ENCODE data around the gene KCNJ9.

Gene KCNJ9

DNA sequence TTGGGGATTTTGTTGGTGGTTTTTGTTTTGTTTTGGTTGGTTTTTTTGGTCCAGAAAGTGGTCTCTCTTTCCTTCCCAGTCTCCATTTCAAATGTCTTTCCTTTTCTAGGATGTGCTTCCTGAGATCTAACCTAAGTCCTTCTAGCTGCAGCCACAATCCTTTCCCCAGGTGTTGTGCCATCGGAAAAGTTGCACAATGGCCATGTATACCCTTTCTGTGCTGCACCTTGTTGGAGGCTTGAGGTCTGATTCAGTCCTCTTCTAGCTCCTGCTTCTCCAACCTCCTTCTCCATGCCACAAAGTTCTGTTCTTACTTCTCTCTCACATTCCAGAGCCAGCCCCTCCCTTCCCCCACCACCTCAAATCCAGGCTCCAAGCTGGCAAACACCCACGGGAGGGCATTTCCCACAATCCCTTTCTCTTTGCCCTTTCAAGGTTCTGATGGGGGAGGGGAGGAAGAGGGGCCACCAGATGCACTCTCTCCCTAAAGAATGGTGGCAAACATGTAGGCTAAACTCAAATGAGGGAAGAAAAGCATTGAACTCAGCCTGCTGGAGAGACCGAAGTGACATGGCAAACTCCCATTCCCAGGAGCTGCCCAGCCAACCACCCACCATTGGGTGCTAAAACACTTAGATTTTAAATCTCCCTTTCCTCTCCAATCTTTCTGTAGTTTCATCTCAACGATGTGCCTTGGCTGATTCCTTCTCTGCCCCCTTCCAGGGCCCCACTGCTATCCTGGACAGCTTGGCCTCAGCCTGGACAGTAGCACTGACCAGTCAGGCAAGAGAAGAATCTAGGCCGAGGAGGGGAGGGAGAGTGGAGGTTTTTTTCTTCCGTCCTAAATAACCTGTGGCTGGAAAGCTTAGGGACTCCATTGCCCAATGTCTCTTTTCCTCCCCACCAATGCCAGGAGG lies 14.3 kb upstream of the KCNJ9 start:
- no peak for DNase-seq

DNA sequence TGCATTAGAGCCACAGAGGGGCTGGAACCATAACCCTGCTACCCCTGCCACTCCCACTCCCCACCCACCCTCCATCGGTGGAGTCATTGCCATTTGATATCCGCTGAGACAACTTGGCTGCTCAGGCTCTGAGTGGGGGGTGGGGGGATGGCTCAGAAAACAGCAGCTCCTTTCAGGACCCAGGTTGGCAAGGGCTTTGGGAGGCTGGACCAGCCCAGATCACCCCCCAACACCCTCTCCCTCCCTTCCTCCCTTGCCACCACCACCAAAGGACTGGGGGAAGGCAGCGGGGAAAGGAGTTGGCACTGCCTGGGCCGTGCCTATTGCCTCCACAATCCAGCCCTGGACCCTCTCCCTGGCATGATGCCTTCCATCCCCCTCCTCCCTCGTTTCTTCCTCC lies 13.1 kb upstream of the KCNJ9 start:
- no peak for DNase-seq

DNA sequence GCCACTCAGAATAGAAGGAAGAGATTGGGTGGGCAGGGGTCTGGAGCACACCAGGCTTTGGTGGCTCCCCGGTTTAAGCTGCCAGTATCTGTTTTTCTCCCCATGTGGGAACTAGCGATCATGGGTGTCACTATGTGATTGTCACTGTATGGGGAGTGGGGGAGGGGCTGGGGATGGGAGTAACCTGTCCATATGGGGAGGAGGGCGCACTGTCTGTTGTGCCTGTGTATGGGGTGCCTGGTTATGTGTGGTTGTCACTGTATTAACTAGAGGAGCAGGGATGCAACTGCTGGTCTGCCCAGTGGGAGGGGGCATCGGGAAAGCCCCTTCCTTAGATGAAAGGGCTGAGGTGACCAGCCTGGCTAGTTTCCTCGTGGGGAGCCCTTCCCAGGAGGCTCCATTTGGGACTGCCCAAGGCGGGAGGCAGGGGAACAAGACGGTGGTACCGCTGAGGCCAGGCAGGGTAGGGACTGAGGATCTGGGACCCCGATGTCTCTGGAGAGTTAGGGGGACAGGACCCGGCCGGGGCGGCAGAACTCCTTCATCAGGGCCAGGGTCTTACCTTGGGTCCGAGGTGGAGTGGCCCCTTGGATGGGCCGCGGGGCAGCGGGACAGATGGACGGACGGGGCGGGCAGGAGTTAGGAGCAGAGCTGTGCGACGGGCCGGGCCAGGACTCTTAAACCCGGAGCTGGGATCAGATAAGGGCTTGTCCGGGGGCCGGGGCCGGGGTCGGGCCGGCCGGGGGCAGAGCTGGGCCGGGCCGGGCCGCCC lies 11.7 kb upstream of the KCNJ9 start, which contains the start of gene KCNJ10:
KCNJ10 (minus strand) TSS at position 701 of the 772 bp plus-strand sequence. CDS start 27,628 bp downstream, outside the sequence.
- no peak for DNase-seq

DNA sequence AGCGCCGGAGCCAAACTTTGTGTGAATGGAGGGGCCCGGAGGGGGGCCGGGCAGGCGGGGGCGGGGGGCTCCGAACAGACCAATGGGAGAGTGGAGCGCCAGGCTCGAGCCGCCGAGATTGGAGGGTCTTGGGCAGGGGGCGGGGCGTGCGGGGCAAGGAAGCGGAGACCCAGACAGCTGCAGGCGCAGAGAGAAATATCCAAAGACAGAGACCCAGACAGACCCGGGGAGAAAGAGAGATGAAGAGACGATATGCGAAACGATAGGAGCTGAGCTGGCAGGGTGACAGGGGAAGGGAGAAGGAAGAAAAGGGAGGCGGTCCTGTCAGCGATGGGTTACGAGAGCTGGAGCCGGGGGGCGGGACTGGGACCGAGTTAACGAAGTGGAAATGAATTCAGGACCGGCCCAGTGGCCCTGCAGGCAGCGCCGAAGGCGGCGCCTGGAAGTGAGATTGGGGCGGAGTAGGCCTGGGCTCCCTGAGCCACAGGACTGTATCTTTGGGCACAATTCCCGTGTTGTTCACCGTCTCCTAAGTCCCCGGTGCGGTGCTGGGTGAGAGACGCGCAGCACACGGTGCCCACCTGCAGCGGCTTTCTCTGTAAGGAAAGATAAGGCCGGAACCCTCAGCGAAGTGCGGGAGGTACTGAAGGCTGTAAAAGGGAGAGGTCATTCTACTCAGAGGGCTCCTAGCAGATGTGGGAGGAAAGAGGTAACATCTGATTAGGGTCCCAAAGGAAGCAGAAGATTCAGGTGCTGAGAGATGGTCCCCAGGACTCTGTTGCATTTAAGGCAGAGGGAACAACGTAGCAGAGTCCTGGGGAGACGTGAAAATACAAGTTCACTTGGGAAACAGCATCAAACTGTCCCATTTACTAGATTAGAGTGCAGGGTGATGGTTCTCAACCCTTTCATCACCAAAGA lies 10.8 kb upstream of the KCNJ9 start:
- DNase-seq = peak; percentile 72

DNA sequence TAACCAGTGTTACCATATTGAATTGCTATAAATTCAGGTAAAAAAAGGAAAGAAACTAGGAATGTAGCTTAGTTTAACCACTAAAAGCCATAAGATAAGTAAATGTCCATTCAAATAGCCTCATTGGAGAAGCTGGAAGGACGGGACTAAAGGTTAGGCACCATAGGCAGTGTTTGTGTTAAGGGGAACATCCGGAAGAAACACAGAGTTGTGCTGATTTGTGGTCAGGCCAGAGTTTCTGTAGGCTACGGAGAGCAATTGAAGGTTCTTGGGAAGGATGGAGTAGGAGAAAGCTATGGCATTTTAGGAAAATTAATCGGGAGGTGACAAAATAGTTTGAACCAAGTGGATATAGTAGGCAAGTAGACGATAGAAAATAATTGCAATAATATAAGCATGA lies 10.0 kb upstream of the KCNJ9 start:
- DNase-seq = no peak

DNA sequence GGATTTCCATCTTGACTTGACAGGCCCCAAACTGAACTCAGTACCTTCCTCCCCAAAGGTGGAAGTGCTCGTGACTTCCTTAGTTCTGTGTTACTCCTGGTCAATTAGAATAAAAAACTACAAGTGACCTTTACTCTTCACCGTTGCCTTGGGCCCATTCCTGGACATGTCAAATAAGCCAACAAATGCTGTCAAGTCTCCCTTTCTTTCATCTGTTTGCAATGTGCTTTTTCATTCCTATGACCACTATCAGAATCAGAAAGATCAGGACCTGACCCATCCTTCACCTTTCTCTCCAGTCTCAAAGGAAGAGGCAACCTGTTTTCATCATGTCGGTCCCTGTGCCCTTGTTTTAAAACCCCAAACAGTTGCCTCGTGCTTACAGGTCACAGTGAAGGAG lies 6.5 kb upstream of the KCNJ9 start:
- DNase-seq = no peak

DNA sequence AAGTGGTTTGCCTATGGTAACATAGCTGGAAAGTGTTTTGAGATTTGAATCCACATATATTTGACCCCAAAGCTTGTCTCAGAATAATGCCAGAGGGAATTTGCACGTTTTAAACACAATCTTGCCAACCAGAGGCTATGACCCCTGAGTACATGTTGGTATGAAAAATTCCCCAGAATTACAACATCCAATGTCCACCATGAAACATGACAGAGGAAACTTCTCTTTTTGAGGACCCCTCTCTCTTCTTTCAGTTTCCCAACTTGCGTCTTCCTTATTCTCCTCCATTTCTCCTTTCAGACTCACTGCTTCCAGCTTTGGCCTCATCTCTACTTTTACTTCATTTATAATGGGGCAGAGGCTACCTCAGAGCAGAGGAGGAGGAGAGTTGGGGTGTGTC lies 5.5 kb upstream of the KCNJ9 start:
- no peak for DNase-seq

DNA sequence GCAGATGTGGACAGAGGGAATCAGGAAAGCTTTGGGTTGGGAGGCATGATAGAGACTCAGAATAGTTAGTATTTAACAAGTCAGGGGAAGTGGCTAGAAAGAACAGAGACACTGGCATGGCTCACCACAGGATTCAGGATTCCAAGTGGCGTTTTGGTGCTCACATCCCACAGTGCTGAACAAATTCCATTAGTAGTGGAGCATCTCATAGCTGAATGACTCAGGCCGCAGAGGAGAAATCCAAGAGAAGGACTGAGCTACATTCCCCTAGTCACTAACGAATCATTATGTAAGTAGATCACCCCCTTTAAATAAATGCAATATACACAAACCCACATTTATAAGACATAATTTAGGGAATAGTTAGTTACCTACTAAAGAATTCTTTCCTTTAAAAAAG lies 5.0 kb upstream of the KCNJ9 start:
- no peak for DNase-seq

DNA sequence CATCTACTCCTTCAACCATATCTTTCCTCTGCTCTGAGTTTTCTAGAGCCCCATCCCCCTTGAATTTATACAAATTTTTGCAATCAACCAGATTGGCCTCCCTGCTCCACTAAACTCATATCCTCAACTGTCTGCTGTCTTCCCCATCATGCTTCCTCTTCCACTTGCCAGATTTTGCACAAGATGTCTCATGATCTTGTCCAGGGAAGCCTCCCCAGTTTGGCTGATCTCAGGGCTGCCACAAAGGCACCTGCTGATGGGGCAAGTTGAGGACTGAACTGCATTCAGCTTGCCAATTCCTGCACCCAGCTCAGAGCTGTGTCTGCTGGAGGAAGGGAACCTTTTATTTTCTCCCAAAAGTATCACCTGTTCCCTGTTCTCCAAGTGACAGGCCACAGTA lies 3.9 kb upstream of the KCNJ9 start:
- no peak for DNase-seq

DNA sequence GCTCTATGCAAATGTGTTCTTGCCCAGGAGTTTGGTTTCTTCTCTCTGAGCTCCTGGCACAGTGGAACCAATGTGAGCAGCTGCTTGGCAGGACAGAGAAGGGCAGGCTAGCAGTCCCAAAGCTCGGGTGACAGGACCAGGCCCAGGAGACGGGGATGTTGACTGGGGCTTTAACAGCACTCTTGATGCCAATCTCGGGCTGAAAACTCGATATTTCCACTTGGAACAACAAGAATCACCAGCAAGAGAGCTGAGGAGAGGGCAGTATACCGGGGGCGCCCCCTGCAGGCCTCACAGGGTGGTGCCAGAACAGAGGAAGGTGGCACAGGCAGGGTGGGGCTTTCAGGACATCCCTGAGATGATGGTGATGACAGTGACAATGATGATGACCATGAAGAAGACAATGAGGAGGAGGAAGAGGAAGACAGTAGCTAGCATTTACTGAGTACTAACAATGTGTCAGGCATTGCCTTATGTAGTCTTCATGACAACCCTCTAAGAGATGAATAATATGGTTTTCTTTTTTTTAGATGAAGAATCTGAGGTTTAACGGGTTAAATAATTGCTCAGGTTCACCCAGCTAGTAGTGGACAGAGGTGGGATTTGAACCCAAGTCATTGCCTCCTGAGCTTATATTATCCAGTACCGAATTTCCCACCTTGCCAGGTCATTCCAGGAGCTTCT lies 2.7 kb upstream of the KCNJ9 start:
- DNase-seq = peak; percentile 25

DNA sequence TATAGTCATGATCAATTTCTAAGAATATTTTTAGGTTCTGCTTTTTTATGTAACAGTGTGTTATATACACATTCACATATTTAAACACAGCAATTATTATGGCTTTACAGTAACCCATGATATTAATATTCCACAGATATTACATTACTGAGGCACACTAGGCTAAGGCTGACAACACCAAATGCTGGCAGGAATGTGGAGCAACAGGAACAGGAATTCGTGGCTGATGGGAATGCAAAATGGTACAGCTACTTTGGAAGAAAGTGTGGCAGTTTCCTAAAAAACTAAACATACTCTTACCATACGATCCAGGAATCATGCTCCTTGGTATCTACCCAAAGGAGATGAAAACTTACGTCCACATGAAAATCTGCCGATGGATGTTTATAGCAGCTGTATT lies 1.9 kb upstream of the KCNJ9 start:
- no peak for DNase-seq

DNA sequence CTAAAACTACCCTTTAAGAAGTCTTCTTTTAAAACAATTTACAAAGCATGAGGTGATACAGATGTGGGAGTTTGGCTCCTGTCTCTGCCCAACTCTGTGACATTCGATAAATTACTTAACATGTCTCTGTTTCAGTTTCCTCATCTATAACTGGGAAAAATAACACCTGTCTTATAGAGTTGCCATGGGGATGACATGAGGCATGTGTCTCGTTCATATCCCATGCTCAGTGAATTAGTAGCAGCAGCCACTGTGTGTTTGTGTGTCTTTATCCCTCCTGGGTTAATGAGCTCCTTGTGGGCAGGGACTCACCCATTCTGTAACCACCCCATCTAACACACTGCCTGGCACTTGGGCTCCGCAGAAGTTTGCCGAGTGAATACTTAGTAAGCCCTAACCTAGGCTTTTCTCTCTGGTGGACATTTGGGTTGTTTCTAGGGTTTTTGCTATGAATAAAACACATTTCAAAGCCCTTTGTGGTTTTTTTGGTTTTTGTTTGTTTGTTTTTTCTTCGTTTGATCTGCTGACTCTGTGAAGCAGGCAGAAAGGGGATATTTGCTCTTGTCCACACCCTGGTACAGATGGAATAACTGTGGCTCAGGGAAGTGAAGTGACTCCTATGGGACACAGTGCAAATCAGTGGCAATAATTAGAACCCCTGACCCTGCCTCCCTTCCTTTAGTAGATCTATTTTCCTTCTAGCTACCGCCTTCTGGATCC lies 797 bp upstream of the KCNJ9 start:
- no peak for DNase-seq

DNA sequence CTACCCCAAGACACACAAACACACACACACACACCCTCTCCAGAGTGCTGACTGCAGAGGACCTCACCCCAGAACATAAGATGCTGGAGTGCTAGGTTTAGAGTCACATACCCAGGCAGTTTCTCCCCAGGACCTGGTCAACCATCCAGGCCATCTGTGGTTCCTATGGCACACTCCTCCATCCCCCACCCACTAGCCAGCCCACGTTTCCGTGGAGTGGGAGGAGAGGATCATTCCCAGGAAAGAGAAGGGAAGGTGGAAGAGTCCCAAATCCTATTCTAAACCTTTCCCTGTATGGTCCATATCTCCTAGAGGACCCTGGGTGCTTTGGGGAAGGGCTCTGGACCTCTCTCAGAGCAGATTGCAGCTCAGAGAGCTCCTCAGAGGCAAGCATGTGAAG lies 1.1 kb downstream of the KCNJ9 start:
- no peak for DNase-seq

DNA sequence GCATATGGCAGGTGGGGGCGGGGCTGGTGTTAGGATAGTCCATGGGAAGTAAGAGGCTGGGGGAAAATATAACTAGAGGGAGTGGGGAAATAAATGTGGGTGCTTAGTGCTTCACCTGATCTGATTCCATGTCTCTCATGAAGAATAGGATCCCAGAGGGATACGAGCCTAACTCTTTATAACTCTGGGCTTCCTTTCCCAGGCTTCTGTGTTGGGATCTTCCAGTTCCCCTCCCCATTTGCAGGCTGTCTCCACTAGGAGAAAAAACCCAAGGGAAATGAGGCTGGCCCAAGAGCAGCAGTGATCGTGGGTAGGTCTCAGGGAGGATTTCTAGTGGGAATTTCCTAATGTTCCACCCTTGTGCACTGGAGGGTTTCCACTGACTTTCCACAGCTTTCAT lies 1.6 kb downstream of the KCNJ9 start:
- DNase-seq = no peak

DNA sequence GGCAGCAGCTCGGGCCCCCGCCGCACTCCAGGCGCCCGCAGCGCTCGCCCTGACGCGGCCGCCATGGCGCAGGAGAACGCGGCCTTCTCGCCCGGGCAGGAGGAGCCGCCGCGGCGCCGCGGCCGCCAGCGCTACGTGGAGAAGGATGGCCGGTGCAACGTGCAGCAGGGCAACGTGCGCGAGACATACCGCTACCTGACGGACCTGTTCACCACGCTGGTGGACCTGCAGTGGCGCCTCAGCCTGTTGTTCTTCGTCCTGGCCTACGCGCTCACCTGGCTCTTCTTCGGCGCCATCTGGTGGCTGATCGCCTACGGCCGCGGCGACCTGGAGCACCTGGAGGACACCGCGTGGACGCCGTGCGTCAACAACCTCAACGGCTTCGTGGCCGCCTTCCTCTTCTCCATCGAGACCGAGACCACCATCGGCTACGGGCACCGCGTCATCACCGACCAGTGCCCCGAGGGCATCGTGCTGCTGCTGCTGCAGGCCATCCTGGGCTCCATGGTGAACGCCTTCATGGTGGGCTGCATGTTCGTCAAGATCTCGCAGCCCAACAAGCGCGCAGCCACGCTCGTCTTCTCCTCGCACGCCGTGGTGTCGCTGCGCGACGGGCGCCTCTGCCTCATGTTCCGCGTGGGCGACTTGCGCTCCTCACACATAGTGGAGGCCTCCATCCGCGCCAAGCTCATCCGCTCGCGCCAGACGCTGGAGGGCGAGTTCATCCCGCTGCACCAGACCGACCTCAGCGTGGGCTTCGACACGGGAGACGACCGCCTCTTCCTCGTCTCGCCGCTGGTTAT lies 2.8 kb downstream of the KCNJ9 start:
- DNase-seq = no peak

DNA sequence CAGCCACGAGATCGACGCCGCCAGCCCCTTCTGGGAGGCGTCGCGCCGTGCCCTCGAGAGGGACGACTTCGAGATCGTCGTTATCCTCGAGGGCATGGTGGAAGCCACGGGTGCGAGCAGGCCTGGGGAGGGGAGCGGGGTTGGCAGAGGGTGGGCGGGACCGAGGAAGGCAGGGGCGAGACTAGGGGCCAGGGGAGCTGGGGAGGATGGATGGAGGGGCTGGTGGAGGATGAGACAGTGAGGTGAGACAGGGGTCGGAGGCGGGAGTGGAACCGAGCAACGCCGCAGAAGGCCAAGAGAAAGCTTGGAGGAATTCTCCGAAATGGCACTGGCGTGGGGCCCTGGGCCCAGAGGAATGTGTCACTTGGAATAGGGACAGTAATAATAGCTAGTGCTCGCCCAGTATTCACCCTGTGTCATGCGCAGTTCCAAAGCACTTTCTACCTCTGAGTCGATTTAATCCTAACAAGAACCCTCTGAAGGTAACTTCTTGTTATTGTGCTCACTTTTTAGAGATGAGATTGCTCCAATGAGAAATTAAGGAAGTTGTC lies 3.5 kb downstream of the KCNJ9 start:
- DNase-seq = no peak

DNA sequence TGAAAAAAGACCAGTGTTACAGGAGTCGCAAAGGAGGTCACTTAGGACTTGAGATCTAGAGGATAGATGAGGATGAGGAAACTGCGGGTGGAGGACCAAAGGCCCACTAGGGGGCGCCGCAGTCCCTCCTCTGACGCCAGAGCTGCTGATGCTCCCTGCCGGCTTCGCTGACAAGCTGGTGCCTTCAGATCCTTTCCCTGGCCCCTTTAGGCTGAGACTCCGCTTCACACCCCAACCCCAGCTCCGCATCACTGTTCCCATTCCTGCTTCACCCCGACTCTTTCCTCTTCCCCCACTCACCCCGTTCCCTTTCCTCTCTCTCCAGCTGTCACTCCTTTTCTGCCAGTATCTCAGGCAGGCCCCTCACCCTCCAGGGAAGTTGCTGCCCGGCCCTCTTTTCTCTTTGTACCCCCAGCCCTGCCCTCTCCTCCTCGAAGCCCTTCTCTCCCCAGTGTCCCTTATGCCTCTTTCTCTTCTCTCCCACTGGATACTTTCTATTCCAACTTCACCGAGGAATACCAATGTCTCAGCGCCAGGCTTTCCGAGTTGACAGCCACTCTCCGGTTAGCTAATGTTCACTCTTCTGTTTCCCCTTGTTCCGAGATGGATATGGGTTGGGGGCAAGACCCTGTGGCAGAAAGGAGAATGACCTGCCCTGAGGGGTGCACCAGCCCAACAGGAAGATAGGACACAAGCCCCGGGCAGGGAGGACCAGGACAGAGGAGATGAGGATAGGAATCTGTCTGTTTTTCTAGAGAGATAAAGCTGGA lies 4.5 kb downstream of the KCNJ9 start:
- peak; percentile 88 for DNase-seq

DNA sequence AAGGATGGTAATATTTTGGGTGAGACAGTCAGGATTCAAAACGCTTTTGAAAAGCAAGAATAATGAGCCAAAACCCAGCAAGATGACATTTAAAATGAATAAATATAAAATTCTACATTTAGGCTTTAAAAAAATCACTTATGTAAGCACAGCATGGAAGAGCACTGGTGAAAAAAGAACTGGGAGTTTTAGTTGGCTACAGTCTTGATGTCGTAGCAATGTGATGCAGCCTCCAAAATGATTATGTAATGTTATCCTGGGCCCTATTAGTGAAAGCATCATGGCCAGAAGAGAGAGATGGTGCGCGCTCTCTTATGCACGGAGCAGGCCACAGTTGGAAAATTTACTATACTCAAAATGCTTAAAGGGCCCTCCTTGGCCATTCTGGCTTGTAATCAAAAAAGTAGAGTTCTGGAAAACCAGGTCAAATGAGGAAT lies 5.1 kb downstream of the KCNJ9 start:
- DNase-seq = no peak

DNA sequence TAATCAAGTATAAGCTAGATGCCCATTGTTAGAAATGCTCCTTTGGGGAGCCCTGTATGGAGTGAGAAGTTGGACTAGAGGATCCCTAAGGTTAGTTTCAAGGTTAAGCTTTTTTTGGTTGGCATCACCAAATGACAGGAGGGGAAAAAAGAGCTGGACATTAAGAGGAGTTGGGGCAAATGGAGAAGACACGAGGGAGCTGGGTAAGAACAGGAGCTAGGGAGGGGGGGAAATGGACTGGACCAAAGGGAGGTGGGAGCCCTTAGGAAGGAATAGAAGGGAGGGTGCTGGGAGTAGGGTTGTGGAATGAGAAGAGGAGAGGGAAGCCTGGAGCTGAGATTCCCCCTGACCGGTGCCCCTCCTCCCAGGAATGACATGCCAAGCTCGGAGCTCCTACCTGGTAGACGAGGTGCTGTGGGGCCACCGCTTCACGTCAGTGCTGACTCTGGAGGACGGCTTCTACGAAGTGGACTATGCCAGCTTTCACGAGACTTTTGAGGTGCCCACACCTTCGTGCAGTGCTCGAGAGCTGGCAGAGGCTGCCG lies 5.9 kb downstream of the KCNJ9 start:
- no peak for DNase-seq
